HG03103 (cell line): ENCODE results near the gene PCDHGB6.
"Not testable (repeated sequence)": the region's sequence is repeated elsewhere in the genome, so short reads cannot be mapped to it uniquely, and the experiment has no call there.

Experiments used
- ATAC-seq: cut with Tn5 transposase; IDR thresholded peaks from one replicate; pipeline ENCODE4 v1.9.1; 2021; ENCODE audit warnings: low read depth; ENCODE audit not compliant: unreplicated experiment

PCDHGB6 gene

GRCh38 chr5:141387557-141388311, 20.1 kb upstream of the PCDHGB6 start, which contains the start of gene PCDHGB4:
Gene PCDHGB4, plus strand, starts transcription at chr5:141387698. Its CDS starts 187 bp downstream, at chr5:141387885.
- ATAC-seq: peak; percentile 51

DNA sequence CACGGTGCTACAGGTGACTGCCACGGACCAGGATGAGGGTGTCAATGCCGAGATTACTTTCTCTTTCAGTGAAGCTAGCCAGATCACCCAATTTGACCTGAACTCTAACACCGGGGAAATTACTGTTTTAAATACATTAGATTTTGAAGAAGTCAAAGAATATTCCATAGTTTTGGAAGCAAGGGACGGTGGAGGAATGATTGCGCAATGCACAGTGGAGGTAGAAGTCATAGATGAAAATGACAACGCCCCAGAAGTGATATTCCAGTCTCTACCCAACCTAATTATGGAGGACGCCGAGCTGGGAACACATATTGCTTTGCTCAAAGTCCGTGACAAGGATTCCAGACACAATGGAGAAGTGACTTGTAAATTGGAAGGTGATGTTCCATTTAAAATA, 19.2 kb upstream of the PCDHGB6 start:
- no peak for ATAC-seq

GRCh38 chr5:141389153-141390042, 18.4 kb upstream of the PCDHGB6 start:
- ATAC-seq: no peak

- ATAC-seq: no peak
Measured at GRCh38 chr5:141392429-141393198, 15.2 kb upstream of the PCDHGB6 start, which contains the start of gene PCDHGA8. Gene PCDHGA8, plus strand, starts transcription at chr5:141392633. Its CDS starts 181 bp downstream, at chr5:141392814.

DNA sequence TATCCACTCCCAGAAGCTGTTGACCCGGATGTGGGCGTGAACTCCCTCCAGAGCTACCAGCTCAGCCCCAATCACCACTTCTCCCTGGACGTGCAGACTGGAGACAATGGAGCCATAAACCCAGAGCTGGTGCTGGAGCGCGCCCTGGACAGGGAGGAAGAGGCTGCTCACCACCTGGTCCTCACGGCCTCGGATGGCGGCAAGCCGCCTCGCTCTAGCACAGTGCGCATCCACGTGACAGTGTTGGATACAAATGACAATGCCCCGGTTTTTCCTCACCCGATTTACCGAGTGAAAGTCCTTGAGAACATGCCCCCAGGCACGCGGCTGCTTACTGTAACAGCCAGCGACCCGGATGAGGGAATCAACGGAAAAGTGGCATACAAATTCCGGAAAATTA, 14.6 kb upstream of the PCDHGB6 start:
- ATAC-seq: no peak

- ATAC-seq: not testable (repeated sequence)
Measured at GRCh38 chr5:141394401-141395187, 13.2 kb upstream of the PCDHGB6 start.

GRCh38 chr5:141397756-141398551, 9.9 kb upstream of the PCDHGB6 start, which contains the start of gene PCDHGB5:
Gene PCDHGB5, plus strand, starts transcription at chr5:141397947. Its CDS starts 181 bp downstream, at chr5:141398128.
- peak; percentile 94 for ATAC-seq

- ATAC-seq: no peak
Measured at GRCh38 chr5:141398608-141399007, 9.2 kb upstream of the PCDHGB6 start.

GRCh38 chr5:141399555-141400258, 8.1 kb upstream of the PCDHGB6 start:
- ATAC-seq: no peak

- no peak for ATAC-seq
Measured at GRCh38 chr5:141402553-141403243, 5.1 kb upstream of the PCDHGB6 start, which contains the start of gene PCDHGA9. Gene PCDHGA9, plus strand, starts transcription at chr5:141402778. Its CDS starts 175 bp downstream, at chr5:141402953.

GRCh38 chr5:141403387-141403786, 4.4 kb upstream of the PCDHGB6 start:
- no peak for ATAC-seq

- no peak for ATAC-seq
Measured at GRCh38 chr5:141409598-141410306, 1.9 kb downstream of the PCDHGB6 start.

DNA sequence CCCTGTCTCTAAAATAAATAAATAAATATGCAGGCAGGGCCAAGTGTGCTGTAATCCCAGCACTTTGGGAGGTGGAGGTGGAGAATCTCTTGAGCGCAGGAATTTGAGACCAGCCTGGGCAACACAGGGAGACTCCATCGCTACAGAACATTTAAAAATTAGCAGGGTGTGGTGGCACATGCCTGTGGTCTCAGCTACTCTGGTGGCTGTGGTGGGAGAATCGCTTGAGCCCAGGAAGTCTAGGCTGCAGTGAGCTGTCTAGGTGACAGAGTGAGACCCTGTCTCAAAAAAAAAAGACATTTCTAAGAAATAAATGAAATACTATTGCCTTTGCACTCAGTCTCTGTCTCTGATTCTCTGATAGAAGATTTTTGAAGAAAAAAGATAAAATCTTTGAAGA, 3.8 kb downstream of the PCDHGB6 start:
- ATAC-seq: no peak

- ATAC-seq: peak; percentile 46
Measured at GRCh38 chr5:141412854-141413539, 5.2 kb downstream of the PCDHGB6 start, which contains the start of gene PCDHGA10. Gene PCDHGA10, plus strand, starts transcription at chr5:141412987. Its CDS starts 189 bp downstream, at chr5:141413176.

GRCh38 chr5:141413540-141414069, 5.8 kb downstream of the PCDHGB6 start:
- ATAC-seq: no peak
